Measurements from ENCODE around the gene PCDHGB4. TPM values are rescaled to one million over a fixed set of nuclear protein-coding genes. Genes with fewer than 3 reads are reported as not detected.

PCDHGB4 gene
- total RNA-seq, 3 donors from 2014 or later (not counting 1 experiment from before 2014, with no cell fraction given) = 0.31 to 0.40 TPM; not detected in 1

GRCh38 chr5:141421489-141421855, 34.0 kb downstream of the PCDHGB4 start:
- peaks cover 0 to 5% of the 10 kb centered on the region in 2 donors for H3K9me3 Mint-ChIP-seq
- no peak overlapping the region for H3K4me3 ChIP-seq (ENCODE audit: low read length)
- no peak for ATAC-seq
- no peaks in the 10 kb centered on the region for H3K36me3 ChIP-seq (ENCODE audit: control insufficient read depth, insufficient read depth, low read length)
- peaks cover 11% of the 10 kb centered on the region for H3K4me1 ChIP-seq (ENCODE audit: control insufficient read depth, insufficient read depth, low read length)
- H3K4me1 Mint-ChIP-seq = peaks cover 10 to 18% of the 10 kb centered on the region in 2 donors
- intact Hi-C loops (cut with micrococcal nuclease) = loop anchor here (5.0 kb wide), 1 partner anchor 34 kb away; the partner anchor contains the start of gene PCDHGB4
- H3K4me3 Mint-ChIP-seq = peak overlapping the region; percentile 58
- H3K27ac ChIP-seq (ENCODE audit: low read length) = no peak overlapping the region
- no peak overlapping the region for H3K27ac Mint-ChIP-seq
- no peak for TF ChIP-seq CTCF (IDR thresholded peaks at IDR 0.05)
- peaks cover 55 to 57% of the 10 kb centered on the region in 2 donors for H3K27me3 Mint-ChIP-seq (ENCODE audit: low read depth in 2 of 2)
- 15% methylated on average over 13 of the region's 13 CpGs for WGBS (ENCODE audit: insufficient coverage)
- H3K27me3 ChIP-seq (ENCODE audit: control insufficient read depth, insufficient read depth, low read length) = peaks cover 70% of the 10 kb centered on the region
- H3K36me3 Mint-ChIP-seq = peaks cover 16% of the 10 kb centered on the region
- DNase-seq = no peak
- peaks cover 36% of the 10 kb centered on the region for H3K9me3 ChIP-seq (ENCODE audit: control insufficient read depth, insufficient read depth, low read length)

DNA sequence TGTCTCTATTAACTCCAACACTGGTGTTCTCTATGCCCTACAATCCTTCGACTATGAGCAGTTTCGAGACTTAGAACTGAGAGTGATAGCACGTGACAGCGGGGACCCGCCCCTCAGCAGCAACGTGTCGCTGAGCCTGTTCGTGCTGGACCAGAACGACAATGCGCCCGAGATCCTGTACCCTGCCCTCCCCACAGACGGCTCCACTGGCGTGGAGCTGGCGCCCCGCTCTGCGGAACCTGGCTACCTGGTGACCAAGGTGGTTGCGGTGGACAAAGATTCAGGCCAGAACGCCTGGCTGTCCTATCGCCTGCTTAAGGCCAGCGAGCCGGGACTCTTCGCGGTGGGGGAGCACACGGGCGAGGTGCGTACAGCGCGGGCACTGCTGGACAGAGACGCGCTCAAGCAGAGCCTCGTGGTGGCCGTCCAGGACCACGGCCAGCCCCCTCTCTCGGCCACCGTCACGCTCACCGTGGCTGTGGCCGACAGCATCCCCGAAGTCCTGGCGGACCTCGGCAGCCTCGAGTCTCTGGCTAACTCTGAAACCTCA, 35.3 kb downstream of the PCDHGB4 start:
- intact Hi-C loops (cut with micrococcal nuclease) = loop anchor here (5.0 kb wide), 1 partner anchor 36 kb away; the partner anchor contains the start of gene PCDHGB4
- H3K4me3 Mint-ChIP-seq = no peak overlapping the region

GRCh38 chr5:141427783-141428426, 40.4 kb downstream of the PCDHGB4 start:
- peaks cover 64% of the 10 kb centered on the region for H3K27me3 ChIP-seq (ENCODE audit: control insufficient read depth, insufficient read depth, low read length)
- Mint-ChIP-seq H3K9me3 (peaks cover 0 to 11% of the 10 kb centered on the region in 2 donors), H3K4me3 (no peak overlapping the region), H3K36me3 (peaks cover 9% of the 10 kb centered on the region), H3K27me3 (ENCODE audit: low read depth in 2 of 2) (peaks cover 35 to 43% of the 10 kb centered on the region in 2 donors), H3K27ac (no peak overlapping the region), H3K4me1 (peaks cover 8 to 16% of the 10 kb centered on the region in 2 donors)
- ATAC-seq (no peak), DNase-seq (no peak)
- H3K4me1 ChIP-seq (ENCODE audit: control insufficient read depth, insufficient read depth, low read length) = peaks cover 15% of the 10 kb centered on the region
- H3K4me3 ChIP-seq (ENCODE audit: low read length) = no peak overlapping the region
- no peak for TF ChIP-seq CTCF (IDR thresholded peaks at IDR 0.05)
- H3K27ac ChIP-seq (ENCODE audit: low read length) = no peak overlapping the region
- WGBS (ENCODE audit: insufficient coverage) = 61% methylated on average over 53 of the region's 53 CpGs
- peaks cover 28% of the 10 kb centered on the region for H3K9me3 ChIP-seq (ENCODE audit: control insufficient read depth, insufficient read depth, low read length)
- intact Hi-C loops (cut with micrococcal nuclease) = no loop called here
- no peaks in the 10 kb centered on the region for H3K36me3 ChIP-seq (ENCODE audit: control insufficient read depth, insufficient read depth, low read length)

More for the DNA sequence above, 35.3 kb downstream of the PCDHGB4 start:
- DNase-seq = no peak
- H3K9me3 Mint-ChIP-seq = peaks cover 0 to 4% of the 10 kb centered on the region in 2 donors
- H3K27me3 Mint-ChIP-seq (ENCODE audit: low read depth in 2 of 2) = peaks cover 47 to 50% of the 10 kb centered on the region in 2 donors
- peaks cover 64% of the 10 kb centered on the region for H3K27me3 ChIP-seq (ENCODE audit: control insufficient read depth, insufficient read depth, low read length)
- no peak overlapping the region for H3K4me3 ChIP-seq (ENCODE audit: low read length)
- H3K36me3 Mint-ChIP-seq = peaks cover 11% of the 10 kb centered on the region
- no peak for ATAC-seq
- H3K36me3 ChIP-seq (ENCODE audit: control insufficient read depth, insufficient read depth, low read length) = no peaks in the 10 kb centered on the region
- WGBS (ENCODE audit: insufficient coverage) = 32% methylated on average over 42 of the region's 42 CpGs
- peaks cover 6% of the 10 kb centered on the region for H3K4me1 ChIP-seq (ENCODE audit: control insufficient read depth, insufficient read depth, low read length)
- peaks cover 4 to 12% of the 10 kb centered on the region in 2 donors for H3K4me1 Mint-ChIP-seq
- H3K27ac ChIP-seq (ENCODE audit: low read length) = no peak overlapping the region
- no peak overlapping the region for H3K27ac Mint-ChIP-seq
- H3K9me3 ChIP-seq (ENCODE audit: control insufficient read depth, insufficient read depth, low read length) = peaks cover 33% of the 10 kb centered on the region
- TF ChIP-seq CTCF (IDR thresholded peaks at IDR 0.05) = no peak

Measured in natural killer cell (primary cell).